HepG2 (cell line): ENCODE results near the gene DMRTB1. TPM values are rescaled to one million over a fixed set of nuclear protein-coding genes. Genes with fewer than 3 reads are reported as not detected.

Source experiments
- ATAC-seq: fragments of 200-7000 bp; cut with Tn5 transposase; 3 replicates; pipeline ENCODE4 v1.9.1; 2020; ENCODE audit warnings: mild to moderate bottlenecking, moderate library complexity
- BruUV-seq: library from RNA; stranded (reverse); fragments of 400-500 nt; replicated peaks from 2 replicates; lab custom pipeline; 2021; lab: Mats Ljungman, UMichigan
- CTCF ChIA-PET: fragments of 300-600 bp; formaldehyde crosslinking; extraction: SDS; loops from one replicate; lab custom pipeline; 2021; ENCODE audit warnings: low total read pairs, inconsistent platforms, low intra/inter-chr PET ratio; lab: Yijun Ruan, JAX
- POLR2A ChIA-PET: fragments of 350-600 bp; sonication (Branson Sonifier 250); formaldehyde crosslinking; loops from one replicate; lab custom pipeline; 2020; ENCODE audit warnings: antibody characterized with exemption, inconsistent platforms; lab: Yijun Ruan, JAX
- DNase-seq: peaks from one replicate; pipeline ENCODE4 v3.0.0-alpha.2; 2015; ENCODE audit warnings: low spot score
- FAIRE-seq: peaks from 3 replicates; lab custom pipeline; 2011; peaks lifted over from hg19 to GRCh38; lab: Jason Lieb, UNC
- H2AFZ ChIP-seq: one replicate; pipeline ENCODE4 v1.6.1; 2011; ENCODE audit warnings: low read length, inconsistent platforms
- H3K27ac ChIP-seq: fragments of 300-600 bp; 3 replicates; pipeline ENCODE4 v1.8.0; 2011; ENCODE audit warnings: mixed run types, mild to moderate bottlenecking, mixed read lengths, low read length, inconsistent platforms; ENCODE audit not compliant: insufficient read depth; ENCODE audit errors: extremely low read length
- H3K27me3 ChIP-seq, 2 experiments: fragments of 200-600 bp in 1 of 2; 2 replicates in 1 of 2; 3 replicates in 1 of 2; pipeline versions ENCODE4 v1.6.0 to v1.8.0; 2011; ENCODE audit warnings: low read length in 2 of 2, mild to moderate bottlenecking in 2 of 2, moderate library complexity in 2 of 2, inconsistent platforms in 1 of 2; ENCODE audit not compliant: insufficient read depth in 2 of 2, control insufficient read depth in 1 of 2
- H3K36me3 ChIP-seq, 2 experiments: fragments of 200-600 bp in 1 of 2; replicated peaks in 1 of 2; 2 replicates in 1 of 2; 3 replicates in 1 of 2; pipeline versions ENCODE4 v1.5.1 to v1.8.0; 2011; ENCODE audit warnings: low read length in 2 of 2, inconsistent platforms in 1 of 2; ENCODE audit not compliant: insufficient read depth in 2 of 2, control insufficient read depth in 1 of 2
- H3K4me1 ChIP-seq: 2 replicates; pipeline ENCODE4 v1.5.1; 2012; ENCODE audit warnings: low read length, inconsistent platforms; ENCODE audit not compliant: insufficient read depth
- H3K4me2 ChIP-seq: 2 replicates; pipeline ENCODE4 v1.6.0; 2011; ENCODE audit warnings: low read depth, low read length, inconsistent platforms
- H3K4me3 ChIP-seq, 3 experiments: fragments of 200-600 bp in 1 of 3; sonication (generic), shearing (Covaris generic) in 1 of 3; replicated peaks in 1 of 3; 2 replicates each; pipeline ENCODE4 v1.5.1; 2011 to 2016; ENCODE audit warnings: low read length in 3 of 3, inconsistent platforms in 2 of 3, low read depth in 2 of 3, mild to moderate bottlenecking in 2 of 3, control low read depth in 1 of 3, mixed read lengths in 1 of 3; ENCODE audit not compliant: insufficient read depth in 1 of 3
- H3K79me2 ChIP-seq: one replicate; pipeline ENCODE4 v1.6.1; 2011; ENCODE audit warnings: low read length, inconsistent platforms; ENCODE audit not compliant: insufficient read depth
- H3K9ac ChIP-seq: 2 replicates; pipeline ENCODE4 v1.6.0; 2011; ENCODE audit warnings: mild to moderate bottlenecking, low read depth, low read length, inconsistent platforms; ENCODE audit not compliant: insufficient read depth
- H3K9me3 ChIP-seq: 2 replicates; pipeline ENCODE4 v1.5.1; 2012; ENCODE audit warnings: mild to moderate bottlenecking, low read length
- H4K20me1 ChIP-seq: 2 replicates; pipeline ENCODE4 v1.6.0; 2011; ENCODE audit warnings: inconsistent platforms, mild to moderate bottlenecking, low read length, moderate library complexity; ENCODE audit not compliant: insufficient read depth
- AHDC1 ChIP-seq: sonication (generic); formaldehyde crosslinking; IDR thresholded peaks from 2 replicates; pipeline ENCODE4 v1.5.1; 2020; ENCODE audit warnings: mild to moderate bottlenecking, missing genetic modification reagents, borderline replicate concordance
- AKAP8 ChIP-seq: sonication (generic); formaldehyde crosslinking; IDR thresholded peaks from 2 replicates; pipeline ENCODE4 v1.5.1; 2020; ENCODE audit warnings: mild to moderate bottlenecking, missing genetic modification reagents
- DNMT1 ChIP-seq: sonication (generic); formaldehyde crosslinking; IDR thresholded peaks from 2 replicates; pipeline ENCODE4 v1.5.1; 2020; ENCODE audit warnings: mild to moderate bottlenecking, missing genetic modification reagents
- ETV6 ChIP-seq: sonication (generic); formaldehyde crosslinking; conservative IDR thresholded peaks from 2 replicates; pipeline ENCODE4 v1.4.0; 2020; ENCODE audit warnings: missing genetic modification reagents
- FOXM1 ChIP-seq: sonication (generic); formaldehyde crosslinking; IDR thresholded peaks from 2 replicates; pipeline ENCODE4 v1.5.0; 2020; ENCODE audit warnings: missing genetic modification reagents
- PAF1 ChIP-seq: IDR thresholded peaks from 2 replicates; pipeline ENCODE4 v1.6.1; 2016; ENCODE audit warnings: missing genetic modification reagents, missing compliant biosample characterization
- ZFP36 ChIP-seq: fragments of 150-350 bp; IDR thresholded peaks from 2 replicates; pipeline ENCODE4 v1.6.1; 2018; ENCODE audit warnings: borderline replicate concordance, low read length, low read depth; ENCODE audit not compliant: partially characterized antibody
- ZNF652 ChIP-seq: IDR thresholded peaks from 2 replicates; pipeline ENCODE4 v1.6.1; 2016; ENCODE audit warnings: low read depth, borderline replicate concordance
- WGBS: methylation state at CpG from one replicate; pipeline ENCODE4 v1.1.6; 2017; ENCODE audit warnings: low lambda C conversion rate; 5-methylcytosine and 5-hydroxymethylcytosine counted together
- in situ Hi-C: cut with HindIII; loops from 2 replicates; pipeline ENCODE4 v1.10.0; 2017; ENCODE audit warnings: low pct_unique_long_range_greater_than_20kb; ENCODE audit not compliant: extremely low pct_ligation_motif_present
- intact Hi-C: fragments of 100-400 bp; cut with micrococcal nuclease; formaldehyde crosslinking; loops from one replicate; pipeline ENCODE4 v1.10.0; 2022; ENCODE audit not compliant: unreplicated experiment
- polyA plus RNA-seq, 8 experiments: library from polyadenylated mRNA; depleted of rRNA in 3 of 8; stranded (reverse) in 7 of 8; unstranded in 1 of 8; fragments of >200 nt; fragmentation: Illumina TruSeq in 4 of 8; extraction: Trizol in 4 of 8; gene quantifications; 2 replicates each; pipeline versions ENCODE4 v1.2.1 to v1.2.3, GENCODE V29; 2011 to 2016; ENCODE audit warnings: low read depth in 4 of 8, missing spikeins in 1 of 8, mixed read lengths in 1 of 8; ENCODE audit not compliant: insufficient read depth in 1 of 8
- total RNA-seq, 5 experiments: library from RNA; depleted of rRNA; stranded (reverse); fragments of >200 nt; fragmentation: Illumina TruSeq; extraction: Trizol; gene quantifications; 2 replicates each; pipeline ENCODE4 v1.2.3, GENCODE V29; 2016; ENCODE audit warnings: low read depth in 1 of 5
- TF ChIP-seq, protein P1 (sequence below): sonication (generic); formaldehyde crosslinking; IDR thresholded peaks from 2 replicates; pipeline ENCODE4 v1.4.0; 2020; ENCODE audit warnings: missing genetic modification reagents, mild to moderate bottlenecking, borderline replicate concordance
- TF ChIP-seq, protein P2 (sequence below): sonication (generic); formaldehyde crosslinking; IDR thresholded peaks from 2 replicates; pipeline ENCODE4 v1.4.0; 2020; ENCODE audit warnings: low read depth, mild to moderate bottlenecking, missing genetic modification reagents
- TF ChIP-seq, protein P3 (sequence below): sonication (generic); formaldehyde crosslinking; IDR thresholded peaks from 2 replicates; pipeline ENCODE4 v1.4.0; 2020; ENCODE audit warnings: mild to moderate bottlenecking, low read depth, missing genetic modification reagents

The DMRTB1 gene
- total and polyA plus RNA-seq, 2 of the 13 experiments (the other 11 are each of a cell fraction or from before 2014, with no cell fraction given), result not detected

GRCh38 chr1:53460211-53460634, 1.0 kb downstream of the DMRTB1 start:
- no peak overlapping the region for H3K9ac ChIP-seq
- no peak overlapping the region for H3K4me2 ChIP-seq
- H3K9me3 ChIP-seq, result no peaks in the 10 kb centered on the region
- no peak overlapping the region for H2AFZ ChIP-seq
- BruUV-seq, result no TSS peak
- FAIRE-seq (no peak), ATAC-seq (no peak), DNase-seq (no peak)
- H3K27me3 ChIP-seq, result peaks cover 3 to 34% of the 10 kb centered on the region in 2 experiments; a peak in 3 of 5 replicates
- H3K79me2 ChIP-seq, result no peaks in the 10 kb centered on the region
- in situ Hi-C loops (no loop called here), intact Hi-C loops (no loop called here)
- H3K36me3 ChIP-seq, result no peaks in the 10 kb centered on the region
- H4K20me1 ChIP-seq, result no peaks in the 10 kb centered on the region
- H3K4me1 ChIP-seq, result no peaks in the 10 kb centered on the region
- H3K27ac ChIP-seq, result no peak overlapping the region
- no peak overlapping the region for H3K4me3 ChIP-seq
- WGBS, result 78% methylated on average over 25 of the region's 25 CpGs
- POLR2A ChIA-PET, result no interaction called here
- CTCF ChIA-PET, result no interaction called here
- TF ChIP-seq ZFP36 (no peak), AHDC1 (CRISPR knock-in tag) (no peak), AKAP8 (CRISPR knock-in tag) (no peak), FOXM1 (CRISPR knock-in tag) (no peak), PAF1 (no peak), ETV6 (CRISPR knock-in tag) (no peak), ZNF652 (CRISPR knock-in tag) (no peak), DNMT1 (CRISPR knock-in tag) (no peak)
- TF ChIP-seq, protein P1, sequence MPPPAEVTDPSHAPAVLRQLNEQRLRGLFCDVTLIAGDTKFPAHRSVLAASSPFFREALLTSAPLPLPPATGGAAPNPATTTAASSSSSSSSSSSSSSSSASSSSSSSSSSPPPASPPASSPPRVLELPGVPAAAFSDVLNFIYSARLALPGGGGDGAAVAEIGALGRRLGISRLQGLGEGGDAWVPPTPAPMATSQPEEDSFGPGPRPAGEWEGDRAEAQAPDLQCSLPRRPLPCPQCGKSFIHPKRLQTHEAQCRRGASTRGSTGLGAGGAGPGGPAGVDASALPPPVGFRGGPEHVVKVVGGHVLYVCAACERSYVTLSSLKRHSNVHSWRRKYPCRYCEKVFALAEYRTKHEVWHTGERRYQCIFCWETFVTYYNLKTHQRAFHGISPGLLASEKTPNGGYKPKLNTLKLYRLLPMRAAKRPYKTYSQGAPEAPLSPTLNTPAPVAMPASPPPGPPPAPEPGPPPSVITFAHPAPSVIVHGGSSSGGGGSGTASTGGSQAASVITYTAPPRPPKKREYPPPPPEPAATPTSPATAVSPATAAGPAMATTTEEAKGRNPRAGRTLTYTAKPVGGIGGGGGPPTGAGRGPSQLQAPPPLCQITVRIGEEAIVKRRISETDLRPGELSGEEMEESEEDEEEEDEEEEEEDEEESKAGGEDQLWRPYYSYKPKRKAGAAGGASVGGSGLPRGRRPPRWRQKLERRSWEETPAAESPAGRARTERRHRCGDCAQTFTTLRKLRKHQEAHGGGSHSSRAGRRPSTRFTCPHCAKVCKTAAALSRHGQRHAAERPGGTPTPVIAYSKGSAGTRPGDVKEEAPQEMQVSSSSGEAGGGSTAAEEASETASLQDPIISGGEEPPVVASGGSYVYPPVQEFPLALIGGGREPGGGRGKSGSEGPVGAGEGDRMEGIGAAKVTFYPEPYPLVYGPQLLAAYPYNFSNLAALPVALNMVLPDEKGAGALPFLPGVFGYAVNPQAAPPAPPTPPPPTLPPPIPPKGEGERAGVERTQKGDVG (CRISPR knock-in tag), result no peak
- TF ChIP-seq, protein P2, sequence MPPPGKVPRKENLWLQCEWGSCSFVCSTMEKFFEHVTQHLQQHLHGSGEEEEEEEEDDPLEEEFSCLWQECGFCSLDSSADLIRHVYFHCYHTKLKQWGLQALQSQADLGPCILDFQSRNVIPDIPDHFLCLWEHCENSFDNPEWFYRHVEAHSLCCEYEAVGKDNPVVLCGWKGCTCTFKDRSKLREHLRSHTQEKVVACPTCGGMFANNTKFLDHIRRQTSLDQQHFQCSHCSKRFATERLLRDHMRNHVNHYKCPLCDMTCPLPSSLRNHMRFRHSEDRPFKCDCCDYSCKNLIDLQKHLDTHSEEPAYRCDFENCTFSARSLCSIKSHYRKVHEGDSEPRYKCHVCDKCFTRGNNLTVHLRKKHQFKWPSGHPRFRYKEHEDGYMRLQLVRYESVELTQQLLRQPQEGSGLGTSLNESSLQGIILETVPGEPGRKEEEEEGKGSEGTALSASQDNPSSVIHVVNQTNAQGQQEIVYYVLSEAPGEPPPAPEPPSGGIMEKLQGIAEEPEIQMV, result no peak
- TF ChIP-seq, protein P3, sequence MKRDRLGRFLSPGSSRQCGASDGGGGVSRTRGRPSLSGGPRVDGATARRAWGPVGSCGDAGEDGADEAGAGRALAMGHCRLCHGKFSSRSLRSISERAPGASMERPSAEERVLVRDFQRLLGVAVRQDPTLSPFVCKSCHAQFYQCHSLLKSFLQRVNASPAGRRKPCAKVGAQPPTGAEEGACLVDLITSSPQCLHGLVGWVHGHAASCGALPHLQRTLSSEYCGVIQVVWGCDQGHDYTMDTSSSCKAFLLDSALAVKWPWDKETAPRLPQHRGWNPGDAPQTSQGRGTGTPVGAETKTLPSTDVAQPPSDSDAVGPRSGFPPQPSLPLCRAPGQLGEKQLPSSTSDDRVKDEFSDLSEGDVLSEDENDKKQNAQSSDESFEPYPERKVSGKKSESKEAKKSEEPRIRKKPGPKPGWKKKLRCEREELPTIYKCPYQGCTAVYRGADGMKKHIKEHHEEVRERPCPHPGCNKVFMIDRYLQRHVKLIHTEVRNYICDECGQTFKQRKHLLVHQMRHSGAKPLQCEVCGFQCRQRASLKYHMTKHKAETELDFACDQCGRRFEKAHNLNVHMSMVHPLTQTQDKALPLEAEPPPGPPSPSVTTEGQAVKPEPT (CRISPR knock-in tag), result no peak
